K562 treated with DMSO at 1 percent for 4 hours (cell line): ENCODE data around the gene FBXW11. TPM values are rescaled to one million over a fixed set of nuclear protein-coding genes. Genes with fewer than 3 reads are reported as not detected.

Source experiments
- total RNA-seq: library from RNA; unstranded; fragments of 300-600 nt; gene quantifications from 2 replicates; pipeline ENCODE4 v1.2.3, GENCODE V29; 2022; ENCODE audit not compliant: insufficient read depth

FBXW11 gene
- 15.2 and 22.6 TPM in 2 replicates for total RNA-seq

GRCh38 chr5:172006321-172007174, at the start of gene FBXW11:
Gene FBXW11 (minus strand): TSS chr5:172006638. CDS start chr5:172006502, 136 bp downstream.

Other genes with a start within 250 kb of the FBXW11 start
- not detected in 2 replicates for gene SMIM23, start 220.8 kb downstream of the FBXW11 start, total RNA-seq
- gene STK10, start 181.6 kb upstream of the FBXW11 start, total RNA-seq, result 3.5 and 6.1 TPM in 2 replicates
- gene EFCAB9, start 187.5 kb upstream of the FBXW11 start, total RNA-seq, result not detected in 2 replicates